AG09319 (cell line): Measurements from ENCODE around the gene PGAM1.

Source experiments
- DNase-seq: peaks from one replicate; pipeline ENCODE4 v3.0.0-alpha.2; 2010; ENCODE audit warnings: low read depth; ENCODE audit errors: extremely low read depth
- TF ChIP-seq, protein P1 (sequence below): IDR thresholded peaks from 2 replicates; pipeline ENCODE4 v1.5.1; 2011; ENCODE audit warnings: low read depth, mild to moderate bottlenecking, inconsistent platforms, low read length, moderate library complexity

PGAM1 gene

DNA sequence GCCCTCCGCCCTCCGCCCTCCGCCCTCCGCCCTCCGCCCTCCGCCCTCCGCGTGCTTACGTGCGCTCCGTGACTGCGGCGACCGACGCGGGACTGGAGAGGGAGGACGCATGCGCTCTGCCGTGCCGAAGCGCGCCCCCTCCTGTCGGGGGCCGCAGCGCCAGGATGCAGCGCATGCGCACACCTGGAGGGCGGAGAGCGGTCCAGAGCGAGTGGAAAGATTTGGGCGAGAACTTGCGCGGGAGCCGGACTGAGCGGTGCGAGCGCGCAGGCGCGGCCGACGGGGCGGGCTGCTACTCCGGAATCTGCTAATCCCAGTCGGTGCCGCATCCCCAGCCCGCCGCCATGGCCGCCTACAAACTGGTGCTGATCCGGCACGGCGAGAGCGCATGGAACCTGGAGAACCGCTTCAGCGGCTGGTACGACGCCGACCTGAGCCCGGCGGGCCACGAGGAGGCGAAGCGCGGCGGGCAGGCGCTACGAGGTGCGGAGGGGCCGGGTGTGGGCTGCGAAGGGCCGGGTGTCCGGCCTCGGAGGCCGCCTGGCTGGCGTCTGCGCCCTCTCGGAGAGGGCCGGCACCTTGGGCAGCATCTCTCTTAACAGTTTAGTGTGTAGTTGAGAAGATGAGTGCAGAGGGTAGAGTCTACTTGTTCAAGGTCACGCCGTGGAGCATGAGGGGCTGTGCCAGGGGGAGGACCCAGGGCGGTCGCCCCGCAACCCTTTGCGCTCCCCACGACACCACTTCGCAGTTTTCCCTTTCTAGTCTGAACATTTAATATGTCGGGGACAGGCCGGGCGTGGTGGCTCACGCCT is at the start of gene PGAM1:
Gene PGAM1, plus strand, starts transcription at position 228 of the 812 bp plus-strand sequence. Its CDS starts 117 bp downstream, at position 345.
- peak; percentile 93 for DNase-seq

DNA sequence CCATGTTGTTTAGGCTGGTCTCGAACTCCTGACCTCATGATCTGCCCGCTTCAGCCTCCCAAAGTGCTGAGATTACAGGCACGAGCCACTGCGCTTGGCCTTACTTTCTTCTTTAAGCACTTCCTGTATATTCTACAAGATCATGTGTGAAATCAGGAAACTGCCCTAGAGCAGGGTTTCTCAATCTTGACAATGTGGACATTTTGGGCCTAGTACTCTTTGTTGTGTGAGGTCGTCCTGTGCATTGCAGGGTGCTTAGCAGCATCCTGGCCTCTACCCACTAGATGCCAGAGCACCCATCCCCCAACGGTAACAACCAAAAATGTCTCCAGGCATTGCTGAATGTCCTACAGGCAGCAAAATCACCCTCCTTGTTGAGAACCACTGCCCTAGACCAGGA is 49.6 kb upstream of the PGAM1 start:
- DNase-seq = no peak

More for the DNA sequence above, at the start of gene PGAM1:
- TF ChIP-seq, protein P1, sequence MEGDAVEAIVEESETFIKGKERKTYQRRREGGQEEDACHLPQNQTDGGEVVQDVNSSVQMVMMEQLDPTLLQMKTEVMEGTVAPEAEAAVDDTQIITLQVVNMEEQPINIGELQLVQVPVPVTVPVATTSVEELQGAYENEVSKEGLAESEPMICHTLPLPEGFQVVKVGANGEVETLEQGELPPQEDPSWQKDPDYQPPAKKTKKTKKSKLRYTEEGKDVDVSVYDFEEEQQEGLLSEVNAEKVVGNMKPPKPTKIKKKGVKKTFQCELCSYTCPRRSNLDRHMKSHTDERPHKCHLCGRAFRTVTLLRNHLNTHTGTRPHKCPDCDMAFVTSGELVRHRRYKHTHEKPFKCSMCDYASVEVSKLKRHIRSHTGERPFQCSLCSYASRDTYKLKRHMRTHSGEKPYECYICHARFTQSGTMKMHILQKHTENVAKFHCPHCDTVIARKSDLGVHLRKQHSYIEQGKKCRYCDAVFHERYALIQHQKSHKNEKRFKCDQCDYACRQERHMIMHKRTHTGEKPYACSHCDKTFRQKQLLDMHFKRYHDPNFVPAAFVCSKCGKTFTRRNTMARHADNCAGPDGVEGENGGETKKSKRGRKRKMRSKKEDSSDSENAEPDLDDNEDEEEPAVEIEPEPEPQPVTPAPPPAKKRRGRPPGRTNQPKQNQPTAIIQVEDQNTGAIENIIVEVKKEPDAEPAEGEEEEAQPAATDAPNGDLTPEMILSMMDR = peak; percentile 71

GRCh38 chr10:97378933-97379921 is 46.8 kb upstream of the PGAM1 start:
- DNase-seq = no peak
- TF ChIP-seq, protein P1 = no peak

More for the DNA sequence above, 49.6 kb upstream of the PGAM1 start:
- TF ChIP-seq, protein P1 = no peak

DNA sequence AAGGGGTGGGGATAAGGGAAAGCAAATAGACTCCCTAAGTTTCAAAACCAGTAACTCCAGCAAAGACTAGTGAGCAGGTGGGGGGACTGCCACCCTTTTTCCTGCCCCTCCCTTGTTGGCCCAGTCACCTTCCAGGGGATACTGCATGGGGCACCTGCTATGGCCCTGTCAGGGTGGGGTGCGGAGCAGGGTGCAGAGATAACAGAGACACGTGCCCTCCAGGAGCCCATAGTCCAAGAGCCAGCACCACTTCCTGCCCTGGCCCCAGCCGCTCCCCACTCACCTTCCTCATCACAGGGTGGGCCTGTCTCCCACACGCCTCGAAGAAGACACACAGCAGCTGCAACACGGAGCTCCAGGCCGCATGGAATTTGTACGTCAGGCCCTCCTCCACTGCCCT is 45.5 kb upstream of the PGAM1 start:
- DNase-seq = no peak
- TF ChIP-seq, protein P1 = no peak

DNA sequence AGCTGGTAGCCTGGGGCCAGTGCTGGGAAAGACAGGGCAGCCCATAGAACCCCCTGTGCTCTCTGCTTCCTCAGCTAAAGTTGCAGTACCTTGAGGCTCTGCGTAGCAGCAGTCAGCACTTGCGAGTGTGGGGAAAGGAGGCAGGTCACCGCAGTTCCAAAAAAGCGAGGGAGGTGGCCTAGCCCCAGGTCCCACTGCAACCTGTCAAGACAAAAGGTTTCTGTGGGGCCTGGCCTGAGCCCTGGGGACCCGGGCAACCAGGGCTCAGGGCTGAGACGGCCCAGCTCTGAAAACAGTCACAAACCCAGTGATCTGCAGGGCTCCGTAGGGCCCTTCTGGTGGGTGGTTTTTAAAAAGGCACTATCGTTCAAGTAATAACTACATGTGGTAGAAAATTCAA is 44.4 kb upstream of the PGAM1 start:
- DNase-seq = no peak
- TF ChIP-seq, protein P1 = no peak

GRCh38 chr10:97383159-97383558 is 42.8 kb upstream of the PGAM1 start:
- TF ChIP-seq, protein P1 = no peak
- no peak for DNase-seq
